Smooth muscle cell (in vitro differentiated cells): ENCODE data around the gene CELA3A. TPM values are rescaled to one million over a fixed set of nuclear protein-coding genes. Genes with fewer than 3 reads are reported as not detected.
"Not testable (repeated sequence)": the region's sequence is repeated elsewhere in the genome, so short reads cannot be mapped to it uniquely, and the experiment has no call there.

Experiments used
- DNase-seq: peaks from one replicate; lab custom pipeline; 2025; ENCODE audit not compliant: unreplicated experiment; lab: John Stamatoyannopoulos, UW
- H2AFZ ChIP-seq: fragments of 200-600 bp; sonication (generic); 2 replicates; pipeline ENCODE4 v1.6.0; 2016; ENCODE audit warnings: antibody characterized with exemption, low read depth, mild to moderate bottlenecking
- H3F3A ChIP-seq: fragments of 200-600 bp; sonication (generic); 2 replicates; pipeline ENCODE4 v1.6.0; 2017; ENCODE audit warnings: antibody characterized with exemption, low read depth
- H3K27ac ChIP-seq: fragments of 200-600 bp; sonication (generic); 2 replicates; pipeline ENCODE4 v1.5.1; 2016; ENCODE audit warnings: low read depth, mild to moderate bottlenecking
- H3K27me3 ChIP-seq: fragments of 200-600 bp; sonication (generic); 2 replicates; pipeline ENCODE4 v1.6.1; 2016; ENCODE audit warnings: low read depth, mild to moderate bottlenecking
- H3K36me3 ChIP-seq: fragments of 200-600 bp; sonication (generic); 2 replicates; pipeline ENCODE4 v1.5.1; 2016; ENCODE audit warnings: low read depth
- H3K4me1 ChIP-seq: fragments of 200-600 bp; sonication (generic); 2 replicates; pipeline ENCODE4 v1.5.1; 2016; ENCODE audit warnings: low read depth
- H3K4me2 ChIP-seq: fragments of 200-600 bp; sonication (generic); 2 replicates; pipeline ENCODE4 v1.6.0; 2016; ENCODE audit warnings: mild to moderate bottlenecking
- H3K4me3 ChIP-seq: fragments of 200-600 bp; sonication (generic); 2 replicates; pipeline ENCODE4 v1.5.1; 2016; ENCODE audit warnings: mild to moderate bottlenecking
- H3K79me2 ChIP-seq: fragments of 200-600 bp; sonication (generic); 2 replicates; pipeline ENCODE4 v1.6.0; 2016; ENCODE audit warnings: low read depth, mild to moderate bottlenecking
- H3K9ac ChIP-seq: fragments of 200-600 bp; sonication (generic); 2 replicates; pipeline ENCODE4 v1.6.0; 2016; ENCODE audit warnings: low read depth
- H3K9me3 ChIP-seq: fragments of 200-600 bp; sonication (generic); replicated peaks from 2 replicates; pipeline ENCODE4 v1.5.1; 2016; ENCODE audit warnings: low read depth
- H4K20me1 ChIP-seq: fragments of 200-600 bp; sonication (generic); 2 replicates; pipeline ENCODE4 v1.6.0; 2016; ENCODE audit warnings: low read depth
- WGBS: methylation state at CpG from one replicate; pipeline ENCODE4 v1.1.7; 2016; ENCODE audit warnings: low lambda C conversion rate; 5-methylcytosine and 5-hydroxymethylcytosine counted together
- polyA plus RNA-seq: library from polyadenylated mRNA; unstranded; fragments of >200 nt; fragmentation: Nextera tagmentation; extraction: Ambion mirVana; gene quantifications from 2 replicates; pipeline ENCODE4 v1.2.1, GENCODE V29; 2016
- total RNA-seq: library from RNA; depleted of rRNA; stranded (reverse); fragments of >200 nt; gene quantifications from 2 replicates; pipeline ENCODE4 v1.2.3, GENCODE V29; 2014

The CELA3A gene
- total and polyA plus RNA-seq, 2 experiments from 2014 or later = not detected

- H2AFZ ChIP-seq, H3K9me3 ChIP-seq, H4K20me1 ChIP-seq, H3F3A ChIP-seq, H3K9ac ChIP-seq, H3K36me3 ChIP-seq, DNase-seq, H3K27ac ChIP-seq, H3K4me1 ChIP-seq, H3K79me2 ChIP-seq, H3K4me2 ChIP-seq, H3K4me3 ChIP-seq, H3K27me3 ChIP-seq: not testable (repeated sequence)
- 94% methylated on average over 8 of the region's 8 CpGs for WGBS
Measured at GRCh38 chr1:21994716-21995115, 6.7 kb upstream of the CELA3A start.

- H3F3A ChIP-seq, H3K27me3 ChIP-seq, H4K20me1 ChIP-seq, H3K27ac ChIP-seq, H3K4me3 ChIP-seq, H3K36me3 ChIP-seq, H3K9ac ChIP-seq, H3K9me3 ChIP-seq, H2AFZ ChIP-seq, H3K4me2 ChIP-seq, DNase-seq, H3K4me1 ChIP-seq, H3K79me2 ChIP-seq: not testable (repeated sequence)
- WGBS = 78% methylated on average over 3 of the region's 3 CpGs
Measured at GRCh38 chr1:21996663-21996970, 4.8 kb upstream of the CELA3A start.

- DNase-seq, H4K20me1 ChIP-seq, H3K9ac ChIP-seq, H3K36me3 ChIP-seq, H3K4me3 ChIP-seq, H3K79me2 ChIP-seq, H2AFZ ChIP-seq, H3K4me2 ChIP-seq, H3K4me1 ChIP-seq, H3F3A ChIP-seq, H3K9me3 ChIP-seq, H3K27ac ChIP-seq, H3K27me3 ChIP-seq: not testable (repeated sequence)
- 91% methylated on average over 9 of the region's 9 CpGs for WGBS
Measured at GRCh38 chr1:21997891-21998623, 3.4 kb upstream of the CELA3A start.

GRCh38 chr1:21998624-21999294 lies 2.7 kb upstream of the CELA3A start:
- not testable (repeated sequence) for H3K9ac ChIP-seq, H3K4me3 ChIP-seq, H4K20me1 ChIP-seq, H3K4me2 ChIP-seq, H3K36me3 ChIP-seq, DNase-seq, H3K4me1 ChIP-seq, H3F3A ChIP-seq, H3K79me2 ChIP-seq, H3K9me3 ChIP-seq, H3K27me3 ChIP-seq, H3K27ac ChIP-seq, H2AFZ ChIP-seq
- WGBS = 79% methylated on average over 12 of the region's 15 CpGs

GRCh38 chr1:21999645-22000044 lies 1.8 kb upstream of the CELA3A start:
- not testable (repeated sequence) for H3K4me3 ChIP-seq, H3K27ac ChIP-seq, H2AFZ ChIP-seq, H3K36me3 ChIP-seq, H3K79me2 ChIP-seq, H3K9ac ChIP-seq, DNase-seq, H3K4me2 ChIP-seq, H3F3A ChIP-seq, H3K9me3 ChIP-seq, H4K20me1 ChIP-seq, H3K27me3 ChIP-seq, H3K4me1 ChIP-seq
- 44% methylated on average over 5 of the region's 7 CpGs for WGBS

- not testable (repeated sequence) for H2AFZ ChIP-seq, H3K36me3 ChIP-seq, H3K9ac ChIP-seq, DNase-seq, H3F3A ChIP-seq, H3K4me2 ChIP-seq, H3K9me3 ChIP-seq, H3K27ac ChIP-seq, H3K27me3 ChIP-seq, H4K20me1 ChIP-seq, H3K79me2 ChIP-seq, H3K4me1 ChIP-seq, H3K4me3 ChIP-seq
- 73% methylated on average over 5 of the region's 5 CpGs for WGBS
Measured at GRCh38 chr1:22002461-22002860, 1.0 kb downstream of the CELA3A start.

- not testable (repeated sequence) for H3K4me2 ChIP-seq, H2AFZ ChIP-seq, H3K79me2 ChIP-seq, H3F3A ChIP-seq, H3K9ac ChIP-seq, DNase-seq, H3K9me3 ChIP-seq, H3K27ac ChIP-seq, H3K27me3 ChIP-seq, H3K4me3 ChIP-seq, H3K36me3 ChIP-seq, H4K20me1 ChIP-seq, H3K4me1 ChIP-seq
- WGBS = 84% methylated on average over 8 of the region's 8 CpGs
Measured at GRCh38 chr1:22002875-22003274, 1.4 kb downstream of the CELA3A start.

- H3K79me2 ChIP-seq, H3K4me2 ChIP-seq, H4K20me1 ChIP-seq, H3K9me3 ChIP-seq, DNase-seq, H3K36me3 ChIP-seq, H2AFZ ChIP-seq, H3K4me1 ChIP-seq, H3K27ac ChIP-seq, H3K4me3 ChIP-seq, H3F3A ChIP-seq, H3K9ac ChIP-seq, H3K27me3 ChIP-seq: not testable (repeated sequence)
- WGBS = 96% methylated on average over 3 of the region's 3 CpGs
Measured at GRCh38 chr1:22003959-22004358, 2.5 kb downstream of the CELA3A start.
